GM23338 (cell line): ENCODE measurements around the gene GLCE. TPM values are rescaled to one million over a fixed set of nuclear protein-coding genes. Genes with fewer than 3 reads are reported as not detected.
"Not testable (repeated sequence)": the region's sequence is repeated elsewhere in the genome, so short reads cannot be mapped to it uniquely, and the experiment has no call there.

Experiments
- ATAC-seq: fragments of 200-7000 bp; cut with Tn5 transposase; 3 replicates; pipeline ENCODE4 v1.9.1; 2020
- DNase-seq: peaks from one replicate; pipeline ENCODE4 v3.0.0-alpha.2; 2015; ENCODE audit warnings: low spot score
- H2AFZ ChIP-seq: fragments of 200-600 bp; sonication (generic); 2 replicates; pipeline ENCODE4 v1.8.0; 2016; ENCODE audit warnings: antibody characterized with exemption, mild to moderate bottlenecking, moderate library complexity
- H3F3A ChIP-seq: fragments of 200-600 bp; sonication (generic); replicated peaks from 2 replicates; pipeline ENCODE4 v1.8.0; 2017; ENCODE audit warnings: antibody characterized with exemption, mixed run types, low read depth
- H3K27ac ChIP-seq: fragments of 200-600 bp; sonication (generic); 2 replicates; pipeline ENCODE4 v1.6.1; 2016; ENCODE audit warnings: low read depth
- H3K27me3 ChIP-seq: fragments of 200-600 bp; sonication (generic); 2 replicates; pipeline ENCODE4 v1.8.0; 2016; ENCODE audit warnings: mild to moderate bottlenecking, mixed run types, moderate library complexity; ENCODE audit not compliant: insufficient read depth
- H3K36me3 ChIP-seq: fragments of 200-600 bp; sonication (generic); 2 replicates; pipeline ENCODE4 v1.8.0; 2016; ENCODE audit warnings: mild to moderate bottlenecking; ENCODE audit not compliant: insufficient read depth
- H3K4me1 ChIP-seq: fragments of 200-600 bp; sonication (generic); 2 replicates; pipeline ENCODE4 v1.8.0; 2016; ENCODE audit warnings: mild to moderate bottlenecking, moderate library complexity; ENCODE audit not compliant: insufficient read depth
- H3K4me2 ChIP-seq: fragments of 200-600 bp; sonication (generic); 2 replicates; pipeline ENCODE4 v1.7.1; 2017; ENCODE audit warnings: mixed run types
- H3K4me3 ChIP-seq: fragments of 200-600 bp; sonication (generic); 2 replicates; pipeline ENCODE4 v1.6.1; 2016; ENCODE audit warnings: mixed run types
- H3K79me2 ChIP-seq: fragments of 200-600 bp; sonication (generic); replicated peaks from 2 replicates; pipeline ENCODE4 v1.8.0; 2017; ENCODE audit warnings: mild to moderate bottlenecking; ENCODE audit not compliant: insufficient read depth
- H3K9me2 ChIP-seq: fragments of 200-600 bp; sonication (generic); 2 replicates; pipeline ENCODE4 v1.8.0; 2017; ENCODE audit not compliant: insufficient read depth
- H4K20me1 ChIP-seq: fragments of 200-600 bp; sonication (generic); replicated peaks from 2 replicates; pipeline ENCODE4 v1.8.0; 2017; ENCODE audit warnings: mild to moderate bottlenecking; ENCODE audit not compliant: insufficient read depth
- H3K27ac Mint-ChIP-seq: 2 replicates; pipeline ENCODE4 v1.8.0; 2020; ENCODE audit warnings: inconsistent platforms, mild to moderate bottlenecking, moderate library complexity, mixed read lengths
- H3K27me3 Mint-ChIP-seq: 3 replicates; pipeline ENCODE4 v1.8.0; 2022; ENCODE audit warnings: low read depth, mild to moderate bottlenecking, moderate library complexity, mixed read lengths, inconsistent platforms; ENCODE audit not compliant: insufficient read depth, poor library complexity
- H3K36me3 Mint-ChIP-seq: 3 replicates; pipeline ENCODE4 v1.8.0; 2021; ENCODE audit warnings: low read depth, mild to moderate bottlenecking, inconsistent platforms, moderate library complexity, mixed read lengths
- H3K4me1 Mint-ChIP-seq: 3 replicates; pipeline ENCODE4 v1.8.0; 2020; ENCODE audit warnings: mild to moderate bottlenecking, inconsistent platforms, mixed read lengths
- H3K4me3 Mint-ChIP-seq: 3 replicates; pipeline ENCODE4 v1.8.0; 2021; ENCODE audit warnings: moderate library complexity, mild to moderate bottlenecking, inconsistent platforms, mixed read lengths
- H3K9me3 Mint-ChIP-seq: 3 replicates; pipeline ENCODE4 v1.8.0; 2020; ENCODE audit warnings: moderate library complexity, mild to moderate bottlenecking, inconsistent platforms, mixed read lengths
- ETS1 ChIP-seq: IDR thresholded peaks from 2 replicates; pipeline ENCODE4 v1.6.1; 2016; ENCODE audit warnings: antibody characterized with exemption
- EZH2phosphoT487 ChIP-seq: fragments of 200-600 bp; sonication (generic); IDR thresholded peaks from one replicate; pipeline ENCODE4 v1.8.1; 2018; ENCODE audit warnings: antibody characterized with exemption; ENCODE audit not compliant: unreplicated experiment
- ZNF114 ChIP-seq: fragments of 250-450 bp; sonication (Bioruptor Pico); IDR thresholded peaks from 2 replicates; pipeline ENCODE4 v1.5.0; 2020; ENCODE audit warnings: mild to moderate bottlenecking, moderate library complexity
- ZNF462 ChIP-seq: fragments of 250-450 bp; sonication (Bioruptor Pico); IDR thresholded peaks from 2 replicates; pipeline ENCODE4 v1.5.0; 2020; ENCODE audit warnings: mild to moderate bottlenecking, moderate library complexity
- polyA plus RNA-seq: library from polyadenylated mRNA; unstranded; fragments of >200 nt; fragmentation: Nextera tagmentation; extraction: Ambion mirVana; gene quantifications from 2 replicates; pipeline ENCODE4 v1.2.1, GENCODE V29; 2016
- total RNA-seq: library from RNA; depleted of rRNA; stranded (reverse); fragments of >200 nt; shearing (Covaris generic); gene quantifications from 2 replicates; pipeline ENCODE4 v1.2.3, GENCODE V29; 2014

GLCE gene
- total and polyA plus RNA-seq, 2 experiments from 2014 or later: 7.5 to 15.5 TPM

- TF ChIP-seq ZNF462: no peak
- no peak for TF ChIP-seq EZH2phosphoT487
- TF ChIP-seq ETS1: no peak
- no peak for TF ChIP-seq ZNF114 (CRISPR knock-in tag)
Observed at GRCh38 chr15:69167218-69167846, 6.9 kb downstream of the GLCE start (continued).

DNA sequence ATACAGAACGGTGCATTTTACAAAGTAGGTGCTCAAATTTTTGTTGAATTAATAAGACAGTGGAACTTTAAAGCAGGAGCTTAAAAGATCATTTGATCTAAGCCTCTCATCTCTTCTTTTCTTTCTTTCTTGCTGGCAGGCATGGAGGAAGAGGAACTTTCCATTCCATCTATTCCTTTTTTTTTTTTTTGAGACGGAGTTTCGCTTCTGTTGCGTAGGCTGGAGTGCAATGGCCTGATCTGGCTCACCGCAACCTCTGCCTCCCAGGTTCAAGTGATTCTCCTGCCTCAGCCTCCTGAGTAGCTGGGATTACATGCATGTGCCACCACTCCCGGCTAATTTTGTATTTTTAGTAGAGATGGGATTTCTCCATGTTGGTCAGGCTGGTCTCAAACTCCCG is 7.9 kb downstream of the GLCE start:
- not testable (repeated sequence) for H3K27me3 Mint-ChIP-seq, H3K27ac ChIP-seq, DNase-seq, ATAC-seq, H3K27ac Mint-ChIP-seq, H3K27me3 ChIP-seq, H3K4me2 ChIP-seq, H3K36me3 Mint-ChIP-seq, H3K9me3 Mint-ChIP-seq, H3K4me3 Mint-ChIP-seq, H3K4me1 ChIP-seq, H2AFZ ChIP-seq, H3K36me3 ChIP-seq, H3K9me2 ChIP-seq, H3F3A ChIP-seq, H3K4me3 ChIP-seq
- H3K4me1 Mint-ChIP-seq: peaks cover 16% of the 10 kb centered on the region; the same call in 2 of the 3 replicates
- peaks cover 85% of the 10 kb centered on the region for H3K79me2 ChIP-seq
- H4K20me1 ChIP-seq: peaks cover 17% of the 10 kb centered on the region; the same call in 1 of the 2 replicates

DNA sequence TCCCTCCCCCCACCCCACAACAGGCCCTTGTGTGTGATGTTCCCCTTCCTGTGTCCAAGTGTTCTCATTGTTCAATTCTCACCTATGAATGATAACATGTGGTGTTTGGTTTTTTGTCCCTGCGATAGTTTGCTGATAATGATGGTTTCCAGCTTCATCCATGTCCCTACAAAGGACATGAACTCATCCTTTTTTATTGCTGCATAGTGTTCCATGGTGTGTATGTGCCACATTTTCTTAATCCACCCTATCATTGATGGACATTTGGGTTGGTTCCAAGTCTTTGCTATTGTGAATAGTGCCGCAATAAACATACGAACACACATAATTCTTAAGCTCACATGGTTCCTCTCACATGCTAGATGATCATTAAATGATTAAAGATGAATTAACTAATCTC is 9.1 kb downstream of the GLCE start:
- DNase-seq, H3K36me3 Mint-ChIP-seq, H3K27ac Mint-ChIP-seq, H3K27ac ChIP-seq, H3K27me3 Mint-ChIP-seq, H3K4me2 ChIP-seq, ATAC-seq, H3K4me1 ChIP-seq, H3K27me3 ChIP-seq, H3K9me3 Mint-ChIP-seq, H3K9me2 ChIP-seq, H3K4me3 ChIP-seq, H3K4me3 Mint-ChIP-seq, H2AFZ ChIP-seq, H3F3A ChIP-seq, H3K36me3 ChIP-seq: not testable (repeated sequence)
- Histone ChIP-seq H3K79me2 (peaks cover 79% of the 10 kb centered on the region), H4K20me1 (peaks cover 18% of the 10 kb centered on the region; the same call in 1 of the 2 replicates)
- peaks cover 14% of the 10 kb centered on the region; the same call in 2 of the 3 replicates for H3K4me1 Mint-ChIP-seq
